Upper lobe of left lung (tissue), 6 donors: ENCODE measurements around the gene SERINC3. TPM values are rescaled to one million over a fixed set of nuclear protein-coding genes. Genes with fewer than 3 reads are reported as not detected.

Source experiments
- ATAC-seq, 2 donors: fragments of 200-7000 bp; cut with Tn5 transposase; one replicate each; pipeline ENCODE4 v1.9.1; 2022; ENCODE audit warnings: mild to moderate bottlenecking in 2 of 2, moderate library complexity in 2 of 2; ENCODE audit not compliant: low FRiP score in 2 of 2
- DNase-seq, 2 donors: peaks; one replicate each; pipeline ENCODE4 v3.0.0-alpha.2; 2019 to 2020
- H3K27ac ChIP-seq, 4 donors: fragments of 200-600 bp; sonication (generic); one replicate each; pipeline ENCODE4 v1.5.1; 2016 to 2019
- H3K27me3 ChIP-seq, 4 donors: fragments of 200-600 bp; sonication (generic); one replicate each; pipeline ENCODE4 v1.5.1; 2017 to 2019
- H3K36me3 ChIP-seq, 4 donors: fragments of 200-600 bp; sonication (generic); one replicate each; pipeline ENCODE4 v1.5.1; 2016 to 2019
- H3K4me1 ChIP-seq, 4 donors: fragments of 200-600 bp; sonication (generic); one replicate each; pipeline ENCODE4 v1.5.1; 2018 to 2019
- H3K4me3 ChIP-seq, 4 donors: fragments of 200-600 bp; sonication (generic); one replicate each; pipeline ENCODE4 v1.5.1; 2017 to 2019; ENCODE audit warnings: mild to moderate bottlenecking in 2 of 4, moderate library complexity in 1 of 4
- H3K9me3 ChIP-seq, 4 donors: fragments of 200-600 bp; sonication (generic); one replicate each; pipeline ENCODE4 v1.5.1; 2018 to 2019
- EP300 ChIP-seq, 4 donors: sonication (generic); formaldehyde crosslinking; IDR thresholded peaks; one replicate each; pipeline ENCODE4 v1.5.1; 2017; ENCODE audit warnings: antibody characterized with exemption in 4 of 4, control low read depth in 2 of 4
- POLR2A ChIP-seq, 4 donors: fragments of 450-650 bp; IDR thresholded peaks; one replicate each; pipeline ENCODE4 v1.5.1; 2016 to 2017; ENCODE audit warnings: antibody characterized with exemption in 4 of 4, mild to moderate bottlenecking in 2 of 4
- POLR2AphosphoS5 ChIP-seq, 2 donors: sonication (generic); formaldehyde crosslinking; IDR thresholded peaks; one replicate each; pipeline ENCODE4 v1.5.1; 2017; ENCODE audit warnings: antibody characterized with exemption in 2 of 2
- WGBS, 2 donors: methylation state at CpG; one replicate each; pipeline ENCODE4 v1.1.5; 2017 to 2018; 5-methylcytosine and 5-hydroxymethylcytosine counted together
- total RNA-seq, 6 donors: library from RNA; depleted of rRNA in 4 of 6; stranded (reverse); fragments of >200 nt in 4 of 6; gene quantifications; one replicate each; pipeline versions ENCODE4 v1.1.0 to v1.2.1, GENCODE V29; 2016 to 2021
- TF ChIP-seq, protein P1 (sequence below), 6 experiments: fragments of 450-650 bp in 4 of 6; fragments of 200-600 bp in 2 of 6; sonication (generic) in 2 of 6; IDR thresholded peaks; one replicate each; pipeline ENCODE4 v1.5.1; 2016 to 2019; ENCODE audit warnings: antibody characterized with exemption in 6 of 6
- donor health status: DM: no; HTN: no; CAD: no; lungs with moderate emphysema.
- donor health status: DM: no; HTN: yes; CAD: no; lungs with severe emphysema.

SERINC3 gene
- total RNA-seq, 6 donors from 2014 or later: 56.3 to 122 (median 107) TPM

DNA sequence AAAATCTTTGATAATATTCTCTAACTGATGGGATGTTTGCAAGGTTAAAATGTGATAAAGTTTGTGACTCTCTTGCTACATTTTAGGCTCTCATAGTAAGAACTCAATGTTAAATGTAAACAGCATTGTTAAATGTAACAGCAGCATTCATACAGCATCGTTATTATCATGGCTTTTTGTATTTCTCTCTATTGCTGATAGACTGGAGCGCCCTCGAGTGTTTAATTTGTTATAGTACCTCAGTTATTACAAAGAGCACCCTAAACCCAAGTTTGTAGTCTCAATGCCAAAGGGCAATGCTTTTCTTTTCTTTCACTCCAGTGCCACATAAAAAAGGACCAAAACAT, 61.1 kb downstream of the SERINC3 start:
- Histone ChIP-seq H3K27ac (no peak overlapping the region), H3K4me1 (no peaks in the 10 kb centered on the region), H3K4me3 (no peak overlapping the region), H3K9me3 (no peaks in the 10 kb centered on the region), H3K27me3 (no peaks in the 10 kb centered on the region), H3K36me3 (no peaks in the 10 kb centered on the region)
- no peak for DNase-seq
- TF ChIP-seq POLR2AphosphoS5 (IDR thresholded peaks at IDR 0.05): no peak
- TF ChIP-seq, protein P1, sequence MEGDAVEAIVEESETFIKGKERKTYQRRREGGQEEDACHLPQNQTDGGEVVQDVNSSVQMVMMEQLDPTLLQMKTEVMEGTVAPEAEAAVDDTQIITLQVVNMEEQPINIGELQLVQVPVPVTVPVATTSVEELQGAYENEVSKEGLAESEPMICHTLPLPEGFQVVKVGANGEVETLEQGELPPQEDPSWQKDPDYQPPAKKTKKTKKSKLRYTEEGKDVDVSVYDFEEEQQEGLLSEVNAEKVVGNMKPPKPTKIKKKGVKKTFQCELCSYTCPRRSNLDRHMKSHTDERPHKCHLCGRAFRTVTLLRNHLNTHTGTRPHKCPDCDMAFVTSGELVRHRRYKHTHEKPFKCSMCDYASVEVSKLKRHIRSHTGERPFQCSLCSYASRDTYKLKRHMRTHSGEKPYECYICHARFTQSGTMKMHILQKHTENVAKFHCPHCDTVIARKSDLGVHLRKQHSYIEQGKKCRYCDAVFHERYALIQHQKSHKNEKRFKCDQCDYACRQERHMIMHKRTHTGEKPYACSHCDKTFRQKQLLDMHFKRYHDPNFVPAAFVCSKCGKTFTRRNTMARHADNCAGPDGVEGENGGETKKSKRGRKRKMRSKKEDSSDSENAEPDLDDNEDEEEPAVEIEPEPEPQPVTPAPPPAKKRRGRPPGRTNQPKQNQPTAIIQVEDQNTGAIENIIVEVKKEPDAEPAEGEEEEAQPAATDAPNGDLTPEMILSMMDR (IDR thresholded peaks at IDR 0.05): peak in 4 of 6 experiments; percentile 14 to 49 (median 35)
- no peak for ATAC-seq
- 12 to 13% methylated on average over 3 of the region's 3 CpGs for WGBS, 2 donors

DNA sequence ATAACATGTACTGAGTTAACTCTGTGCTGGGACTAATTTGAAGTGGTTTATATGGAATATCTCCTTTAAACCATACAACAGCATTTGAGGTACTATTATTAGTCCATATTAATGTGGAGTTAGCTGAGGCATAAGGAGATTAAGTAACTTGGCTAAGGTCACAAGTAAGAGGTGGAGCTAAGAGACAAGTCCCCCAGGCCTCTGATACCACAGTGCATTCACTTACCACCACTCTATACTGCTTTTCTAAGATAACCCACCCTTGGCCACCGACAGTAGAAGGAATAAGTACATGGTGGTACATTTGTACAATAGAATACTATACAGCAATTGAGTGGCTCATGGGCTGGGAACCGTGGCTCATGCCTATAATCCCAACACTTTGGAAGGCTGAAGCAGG, 62.6 kb downstream of the SERINC3 start:
- no peaks in the 10 kb centered on the region for H3K36me3 ChIP-seq
- no peaks in the 10 kb centered on the region for H3K27me3 ChIP-seq
- H3K4me1 ChIP-seq: peaks cover 0 to 3% (median 0%) of the 10 kb centered on the region in 4 donors
- WGBS, 2 donors: 79 to 80% methylated on average over 2 of the region's 2 CpGs
- no peak overlapping the region for H3K27ac ChIP-seq
- H3K4me3 ChIP-seq: no peak overlapping the region
- DNase-seq (no peak), ATAC-seq (no peak)
- H3K9me3 ChIP-seq: no peaks in the 10 kb centered on the region
- TF ChIP-seq POLR2AphosphoS5 (IDR thresholded peaks at IDR 0.05) (no peak), POLR2A (IDR thresholded peaks at IDR 0.05) (no peak), EP300 (IDR thresholded peaks at IDR 0.05) (no peak)
- TF ChIP-seq, protein P1 (IDR thresholded peaks at IDR 0.05): no peak

DNA sequence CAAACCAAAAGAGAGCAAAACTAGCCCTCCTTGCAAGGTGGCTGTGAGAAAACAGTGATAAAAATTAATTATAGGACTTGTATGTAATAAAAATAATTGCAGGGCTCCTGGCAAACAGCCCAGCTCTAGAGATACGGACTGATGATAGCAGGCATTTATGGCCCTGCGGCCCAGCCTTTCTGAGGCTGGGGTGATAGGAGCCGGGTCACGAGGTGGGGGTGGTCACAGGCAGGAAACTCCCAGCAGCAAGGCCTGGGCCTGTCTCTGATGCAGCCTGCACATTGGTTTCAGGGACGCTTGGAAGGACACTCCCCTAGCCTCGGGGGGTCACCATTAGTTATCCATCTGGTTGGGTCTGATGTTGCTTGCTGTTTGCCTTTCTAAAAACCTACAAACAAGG, 64.9 kb downstream of the SERINC3 start:
- TF ChIP-seq, protein P1 (IDR thresholded peaks at IDR 0.05): no peak
- TF ChIP-seq POLR2AphosphoS5 (IDR thresholded peaks at IDR 0.05) (no peak), EP300 (IDR thresholded peaks at IDR 0.05) (no peak), POLR2A (IDR thresholded peaks at IDR 0.05) (no peak)
- Histone ChIP-seq H3K36me3 (no peaks in the 10 kb centered on the region), H3K27ac (no peak overlapping the region), H3K4me1 (peaks cover 0 to 3% (median 0%) of the 10 kb centered on the region in 4 donors), H3K9me3 (no peaks in the 10 kb centered on the region), H3K4me3 (no peak overlapping the region), H3K27me3 (no peaks in the 10 kb centered on the region)
- no peak for DNase-seq
- WGBS, 2 donors: 64 to 65% methylated on average over 4 to 6 of the region's 6 CpGs
- ATAC-seq: no peak

DNA sequence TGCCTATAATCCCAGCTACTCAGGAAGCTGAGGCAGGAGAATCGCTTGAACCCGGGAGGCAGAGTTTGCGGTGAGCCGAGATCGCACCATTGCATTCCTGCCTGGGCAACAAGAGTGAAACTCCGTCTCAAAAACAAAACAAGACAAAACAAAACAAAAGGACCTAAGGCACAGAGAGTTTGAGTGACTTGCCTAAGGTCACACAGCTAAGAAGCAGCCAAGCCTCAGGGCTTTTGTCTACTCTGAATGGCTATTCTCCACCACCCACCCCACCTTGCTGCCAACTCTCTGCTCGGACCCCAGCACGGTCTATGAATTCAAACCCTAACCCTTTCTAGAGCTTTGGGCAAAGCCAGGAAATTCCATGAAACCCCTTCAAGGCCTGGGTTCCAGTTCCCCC, 65.3 kb downstream of the SERINC3 start:
- Histone ChIP-seq H3K36me3 (no peaks in the 10 kb centered on the region), H3K9me3 (no peaks in the 10 kb centered on the region), H3K4me3 (no peak overlapping the region), H3K27me3 (no peaks in the 10 kb centered on the region), H3K27ac (no peak overlapping the region), H3K4me1 (peaks cover 0 to 3% (median 0%) of the 10 kb centered on the region in 4 donors)
- TF ChIP-seq EP300 (IDR thresholded peaks at IDR 0.05) (no peak), POLR2A (IDR thresholded peaks at IDR 0.05) (no peak), POLR2AphosphoS5 (IDR thresholded peaks at IDR 0.05) (no peak)
- TF ChIP-seq, protein P1 (IDR thresholded peaks at IDR 0.05): no peak
- ATAC-seq (no peak), DNase-seq (no peak)
- 82 to 84% methylated on average over 8 of the region's 8 CpGs for WGBS, 2 donors

DNA sequence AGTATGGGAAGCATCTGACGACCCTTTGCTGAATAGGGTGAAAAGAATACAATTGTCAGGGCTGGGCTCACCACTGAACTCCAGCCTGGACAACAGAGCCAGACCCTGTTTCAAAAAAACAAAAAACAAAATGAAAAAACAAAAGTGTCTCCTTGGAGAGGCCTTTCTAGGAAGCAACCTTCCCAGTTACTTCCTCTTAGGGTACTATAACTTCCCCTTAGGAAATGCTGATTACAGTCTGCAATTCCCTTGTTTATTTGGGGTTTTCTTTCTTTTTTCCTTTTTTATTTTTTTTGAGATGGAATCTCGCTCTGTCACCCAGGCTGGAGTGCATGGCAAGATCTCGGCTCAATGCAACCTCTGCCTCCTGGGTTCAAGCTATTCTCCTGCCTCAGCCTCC, 66.7 kb downstream of the SERINC3 start:
- Histone ChIP-seq H3K4me1 (peaks cover 6 to 14% (median 8%) of the 10 kb centered on the region in 4 donors), H3K36me3 (no peaks in the 10 kb centered on the region), H3K27ac (no peak overlapping the region), H3K4me3 (no peak overlapping the region), H3K9me3 (no peaks in the 10 kb centered on the region), H3K27me3 (no peaks in the 10 kb centered on the region)
- WGBS, 2 donors: 41 to 59% methylated on average over 3 of the region's 3 CpGs
- TF ChIP-seq, protein P1 (IDR thresholded peaks at IDR 0.05): no peak
- no peak for TF ChIP-seq POLR2AphosphoS5 (IDR thresholded peaks at IDR 0.05)
- TF ChIP-seq POLR2A (IDR thresholded peaks at IDR 0.05): no peak
- no peak for TF ChIP-seq EP300 (IDR thresholded peaks at IDR 0.05)
- peak in 1 of 2 donors; percentile 49 for ATAC-seq
- DNase-seq: no peak
